Bronchial epithelial cell (primary cell): ENCODE data around the gene KIF17. TPM values are rescaled to one million over a fixed set of nuclear protein-coding genes. Genes with fewer than 3 reads are reported as not detected.

ENCODE experiments used
- DNase-seq: peaks from one replicate; pipeline ENCODE4 v3.0.0-alpha.2; 2010; ENCODE audit warnings: low read depth
- FAIRE-seq: peaks from 2 replicates; lab custom pipeline; 2011; peaks lifted over from hg19 to GRCh38; lab: Jason Lieb, UNC
- H3K27me3 ChIP-seq: 2 replicates; pipeline ENCODE4 v1.5.1; 2011; ENCODE audit warnings: low read length; ENCODE audit not compliant: control insufficient read depth, insufficient read depth
- H3K36me3 ChIP-seq: 2 replicates; pipeline ENCODE4 v1.5.1; 2011; ENCODE audit warnings: low read length; ENCODE audit not compliant: control insufficient read depth, insufficient read depth
- H3K4me3 ChIP-seq: 2 replicates; pipeline ENCODE4 v1.5.1; 2011; ENCODE audit warnings: mild to moderate bottlenecking, low read depth, low read length, control low read depth
- total RNA-seq: library from RNA; depleted of rRNA; stranded (reverse); fragments of >200 nt; gene quantifications from 2 replicates; pipeline ENCODE4 v1.2.1, GENCODE V29; 2014
- TF ChIP-seq, protein P1 (sequence below): IDR thresholded peaks from 2 replicates; pipeline ENCODE4 v1.5.1; 2011; ENCODE audit warnings: mild to moderate bottlenecking, moderate library complexity, low read length, control low read depth, inconsistent platforms; ENCODE audit not compliant: insufficient read depth, severe bottlenecking

KIF17 gene
- total RNA-seq, 1 donor from 2014 or later = 3.2 TPM

DNA sequence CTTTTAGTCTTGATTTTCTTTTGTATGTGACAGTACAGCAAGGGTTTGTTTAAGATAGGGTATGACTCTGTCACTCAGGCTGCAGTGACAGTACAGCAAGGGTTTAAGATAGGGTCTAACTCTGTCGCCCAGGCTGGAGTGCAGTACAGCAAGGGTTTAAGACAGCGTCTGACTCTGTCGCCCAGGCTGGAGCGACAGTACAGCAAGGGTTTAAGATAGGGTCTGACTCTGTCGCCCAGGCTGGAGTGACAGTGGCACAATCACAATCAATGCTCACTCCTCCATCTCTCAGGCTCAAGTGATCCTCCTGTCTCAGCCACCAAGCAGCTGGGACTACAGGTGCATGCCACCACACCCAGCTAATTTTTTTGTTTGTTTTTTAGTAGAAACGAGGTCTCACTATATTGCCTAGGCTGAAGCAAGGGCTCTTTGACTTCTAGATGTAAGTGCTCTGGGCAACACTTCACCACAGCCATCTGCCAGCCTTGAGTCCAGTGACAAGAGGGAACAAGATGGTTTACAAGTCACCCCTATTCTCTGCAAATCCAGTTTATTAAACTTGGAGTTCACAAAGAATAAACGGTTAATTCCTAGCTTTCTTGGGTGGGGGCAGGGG is 15.7 kb upstream of the KIF17 start:
- H3K4me3 ChIP-seq = no peak overlapping the region
- H3K36me3 ChIP-seq = no peaks in the 10 kb centered on the region
- FAIRE-seq (no peak), DNase-seq (no peak)
- TF ChIP-seq, protein P1, sequence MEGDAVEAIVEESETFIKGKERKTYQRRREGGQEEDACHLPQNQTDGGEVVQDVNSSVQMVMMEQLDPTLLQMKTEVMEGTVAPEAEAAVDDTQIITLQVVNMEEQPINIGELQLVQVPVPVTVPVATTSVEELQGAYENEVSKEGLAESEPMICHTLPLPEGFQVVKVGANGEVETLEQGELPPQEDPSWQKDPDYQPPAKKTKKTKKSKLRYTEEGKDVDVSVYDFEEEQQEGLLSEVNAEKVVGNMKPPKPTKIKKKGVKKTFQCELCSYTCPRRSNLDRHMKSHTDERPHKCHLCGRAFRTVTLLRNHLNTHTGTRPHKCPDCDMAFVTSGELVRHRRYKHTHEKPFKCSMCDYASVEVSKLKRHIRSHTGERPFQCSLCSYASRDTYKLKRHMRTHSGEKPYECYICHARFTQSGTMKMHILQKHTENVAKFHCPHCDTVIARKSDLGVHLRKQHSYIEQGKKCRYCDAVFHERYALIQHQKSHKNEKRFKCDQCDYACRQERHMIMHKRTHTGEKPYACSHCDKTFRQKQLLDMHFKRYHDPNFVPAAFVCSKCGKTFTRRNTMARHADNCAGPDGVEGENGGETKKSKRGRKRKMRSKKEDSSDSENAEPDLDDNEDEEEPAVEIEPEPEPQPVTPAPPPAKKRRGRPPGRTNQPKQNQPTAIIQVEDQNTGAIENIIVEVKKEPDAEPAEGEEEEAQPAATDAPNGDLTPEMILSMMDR = no peak
- H3K27me3 ChIP-seq = no peaks in the 10 kb centered on the region

DNA sequence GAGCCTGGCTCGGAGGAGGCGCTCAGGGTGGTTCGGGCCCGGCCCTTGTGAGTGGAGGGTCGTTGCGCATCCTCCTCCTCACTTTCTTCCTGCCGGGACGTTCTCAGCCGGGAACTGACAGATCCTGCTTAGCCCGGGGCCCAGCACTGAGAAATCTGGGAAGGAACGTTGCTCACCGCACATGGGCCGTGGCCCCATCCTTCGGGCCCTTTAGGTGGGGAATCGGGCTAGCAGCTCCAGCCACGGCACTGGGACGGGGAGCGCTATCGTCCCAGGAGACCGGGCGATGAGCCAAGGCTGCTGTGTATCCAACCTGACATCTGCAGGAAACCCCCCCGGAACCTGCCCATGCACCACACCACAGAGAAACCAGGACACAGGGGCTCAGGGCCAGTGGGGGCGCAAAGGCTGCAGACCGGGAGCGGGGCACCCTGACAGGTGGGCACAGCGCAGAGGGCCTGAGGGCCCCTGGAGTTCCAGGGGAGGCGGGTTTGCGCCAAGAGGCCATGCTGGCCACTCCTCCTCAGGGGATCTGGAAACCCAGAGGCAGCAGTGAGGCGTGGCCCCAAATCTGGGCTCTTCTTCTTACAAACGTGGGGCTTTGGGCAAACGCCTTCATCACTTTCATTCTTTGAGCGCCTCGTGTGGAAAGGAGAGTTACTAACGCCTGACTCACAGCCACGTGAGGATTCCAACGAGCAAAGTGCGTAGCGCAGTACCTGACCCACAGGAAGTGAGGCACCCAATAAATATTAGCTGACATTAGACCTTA is 15.0 kb upstream of the KIF17 start, which contains the start of gene SH2D5:
SH2D5 (minus strand) TSS at position 116 of the 772 bp plus-strand sequence. CDS start 4,659 bp downstream, outside the sequence.
- TF ChIP-seq, protein P1 = peak; percentile 45
- Histone ChIP-seq H3K27me3 (no peaks in the 10 kb centered on the region), H3K4me3 (peak within 1 kb of the TSS; percentile 72), H3K36me3 (no peaks in the 10 kb centered on the region)
- FAIRE-seq = peak; percentile 98
- DNase-seq = peak; percentile 99

DNA sequence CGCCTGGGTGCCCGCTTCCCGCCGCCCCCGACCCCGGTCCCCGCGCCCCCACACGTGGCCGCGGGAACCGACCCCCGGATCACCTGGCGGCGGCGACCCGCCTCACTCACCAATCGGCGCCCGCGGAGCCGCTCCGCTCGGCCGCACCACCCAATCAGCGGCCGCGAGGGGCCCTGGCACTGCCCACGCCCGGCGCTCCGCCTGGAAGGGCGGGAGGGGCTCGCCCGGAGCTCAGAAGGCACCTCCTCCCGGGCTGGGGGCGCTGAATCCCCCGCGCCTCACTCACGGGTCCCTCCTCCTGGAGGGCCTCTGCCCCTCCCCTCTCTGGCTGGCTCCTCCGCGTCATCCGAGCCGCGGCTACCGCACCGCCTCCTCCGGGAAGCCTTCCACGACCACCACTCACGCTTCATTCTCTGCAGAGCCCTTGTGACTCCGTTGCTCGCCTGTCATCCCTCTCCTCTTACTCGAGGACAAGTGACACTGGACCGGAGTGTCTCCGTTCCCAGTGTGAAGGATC is 14.3 kb upstream of the KIF17 start:
- Histone ChIP-seq H3K36me3 (no peaks in the 10 kb centered on the region), H3K4me3 (peak overlapping the region; percentile 72), H3K27me3 (no peaks in the 10 kb centered on the region)
- DNase-seq (peak; percentile 67), FAIRE-seq (no peak)
- TF ChIP-seq, protein P1 = no peak

DNA sequence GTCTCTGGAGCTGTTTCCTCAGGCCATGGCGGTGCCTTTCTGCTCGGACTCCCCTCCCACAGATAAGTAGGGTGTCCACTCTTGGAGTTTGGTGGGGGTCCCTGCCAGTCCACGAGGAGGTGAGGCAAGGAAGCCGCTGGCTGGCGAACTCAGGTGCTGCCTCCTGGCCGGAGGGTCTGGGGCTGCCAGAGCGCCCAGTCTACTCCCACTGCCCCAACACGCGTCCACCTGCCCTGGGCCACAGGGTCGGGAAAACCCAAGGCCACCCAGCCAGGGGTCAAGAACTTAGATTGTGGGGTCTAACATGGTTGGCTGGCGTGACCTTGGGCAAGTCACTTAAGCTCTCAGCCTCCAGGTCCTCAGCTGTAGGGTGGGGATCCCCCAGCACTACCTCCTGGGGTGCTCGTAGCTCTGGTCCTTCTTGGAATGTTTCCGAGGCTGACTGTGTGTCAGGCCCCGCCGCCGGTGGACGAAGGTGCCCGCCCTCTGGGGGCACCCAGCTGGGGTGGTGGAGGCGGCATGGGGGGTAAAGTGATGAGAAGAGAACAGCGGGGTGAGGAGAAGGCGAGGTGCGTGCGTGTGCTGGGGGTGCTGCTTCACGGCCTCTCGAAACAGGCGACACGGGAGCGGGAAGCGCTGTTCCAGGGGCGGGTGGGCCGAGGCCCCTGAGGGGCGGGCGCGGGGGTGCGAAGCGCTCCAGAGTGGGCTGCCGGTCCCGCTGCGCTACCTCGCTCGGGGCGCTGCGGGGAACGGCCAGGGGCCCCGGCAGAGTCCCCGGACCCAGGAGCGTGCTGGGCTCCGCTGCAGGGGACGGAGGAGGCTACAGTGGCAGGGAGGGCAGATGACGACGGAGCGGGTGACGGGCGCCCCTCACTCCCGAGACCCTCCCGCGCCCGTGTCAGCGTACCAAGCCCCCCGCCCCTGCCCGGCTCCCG is 13.5 kb upstream of the KIF17 start:
- H3K36me3 ChIP-seq = peaks cover 2% of the 10 kb centered on the region
- no peak for DNase-seq
- no peak for FAIRE-seq

DNA sequence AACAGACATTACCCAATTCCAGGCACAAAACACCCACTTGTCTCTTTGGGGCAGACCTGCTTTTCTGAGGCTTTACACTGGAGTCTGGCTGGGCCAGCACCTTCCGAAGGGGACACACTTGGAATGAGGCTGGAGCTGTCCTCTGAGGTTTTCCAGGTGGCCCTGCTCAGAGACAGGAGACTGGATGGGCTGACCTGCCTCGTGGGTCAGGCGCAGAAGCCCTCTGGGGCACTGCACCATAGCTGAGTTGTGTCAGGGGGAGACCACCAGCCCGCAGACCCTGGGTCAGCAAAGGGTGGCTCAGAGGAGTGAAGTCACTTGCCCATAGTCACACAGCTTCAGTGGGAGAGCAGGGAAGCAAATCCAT is 12.9 kb upstream of the KIF17 start:
- DNase-seq (no peak), FAIRE-seq (no peak)
- Histone ChIP-seq H3K27me3 (no peaks in the 10 kb centered on the region), H3K4me3 (no peak overlapping the region), H3K36me3 (peaks cover 2% of the 10 kb centered on the region)
- TF ChIP-seq, protein P1 = no peak

More for the DNA sequence above, 13.5 kb upstream of the KIF17 start:
- TF ChIP-seq, protein P1 = no peak
- Histone ChIP-seq H3K27me3 (no peaks in the 10 kb centered on the region), H3K4me3 (peak overlapping the region; percentile 72)
